GM18951 (cell line): Measurements from ENCODE around the gene KCTD5.

ENCODE experiments used
- POLR2A ChIP-seq: IDR thresholded peaks from 4 replicates; pipeline ENCODE4 v1.6.1; 2011; ENCODE audit warnings: mild to moderate bottlenecking; ENCODE audit not compliant: insufficient read length, insufficient read depth; ENCODE audit errors: extremely low read depth
- in situ Hi-C: fragments of 300-500 bp; cut with MboI; formaldehyde crosslinking; loops from one replicate; pipeline ENCODE4 v1.12.0; 2022; ENCODE audit warnings: low sequenced_read_pairs, mixed read lengths, inconsistent platforms; ENCODE audit not compliant: unreplicated experiment

Gene KCTD5

DNA sequence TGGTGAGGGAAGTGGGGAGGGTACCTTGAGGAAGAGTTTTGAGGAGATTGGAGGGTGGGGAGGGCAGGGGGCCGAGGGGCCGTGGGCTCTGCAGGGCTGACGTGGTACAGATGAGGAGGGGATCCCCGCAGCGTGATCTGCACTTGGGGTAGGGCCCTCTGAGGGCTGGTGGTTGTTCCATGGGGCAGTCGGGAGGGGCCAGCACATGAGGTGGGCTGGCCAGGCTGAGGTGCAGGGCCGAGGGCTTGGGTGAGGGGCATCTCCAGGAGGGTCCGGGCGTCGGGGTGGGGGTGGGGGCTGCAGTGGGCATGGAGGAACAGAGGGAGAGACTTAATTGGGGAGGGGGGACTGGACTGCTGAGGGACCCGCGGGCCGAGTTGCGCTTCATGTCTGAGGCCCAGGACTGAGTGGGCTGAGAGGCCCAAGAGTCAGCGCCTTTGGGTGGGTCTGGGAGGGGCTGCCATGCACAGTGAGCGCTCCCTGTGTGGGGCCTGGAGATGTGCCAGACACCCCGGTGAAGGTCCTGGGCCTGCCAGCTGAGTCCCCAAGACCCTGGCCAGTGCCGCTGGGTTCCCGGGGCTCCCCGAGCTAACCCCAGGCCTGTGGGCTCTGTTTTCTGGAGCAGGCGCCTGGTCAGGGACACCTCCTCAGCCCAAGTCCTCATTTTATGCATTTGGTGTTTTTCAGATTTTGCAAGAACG is 24.4 kb downstream of the KCTD5 start:
- TF ChIP-seq POLR2A = no peak
- in situ Hi-C loops = no loop called here

GRCh38 chr16:2707368-2708289 is 25.3 kb downstream of the KCTD5 start:
- no peak for TF ChIP-seq POLR2A
- in situ Hi-C loops = no loop called here

- TF ChIP-seq POLR2A = no peak
- in situ Hi-C loops = no loop called here
Observed at GRCh38 chr16:2708290-2708639, 25.9 kb downstream of the KCTD5 start.

DNA sequence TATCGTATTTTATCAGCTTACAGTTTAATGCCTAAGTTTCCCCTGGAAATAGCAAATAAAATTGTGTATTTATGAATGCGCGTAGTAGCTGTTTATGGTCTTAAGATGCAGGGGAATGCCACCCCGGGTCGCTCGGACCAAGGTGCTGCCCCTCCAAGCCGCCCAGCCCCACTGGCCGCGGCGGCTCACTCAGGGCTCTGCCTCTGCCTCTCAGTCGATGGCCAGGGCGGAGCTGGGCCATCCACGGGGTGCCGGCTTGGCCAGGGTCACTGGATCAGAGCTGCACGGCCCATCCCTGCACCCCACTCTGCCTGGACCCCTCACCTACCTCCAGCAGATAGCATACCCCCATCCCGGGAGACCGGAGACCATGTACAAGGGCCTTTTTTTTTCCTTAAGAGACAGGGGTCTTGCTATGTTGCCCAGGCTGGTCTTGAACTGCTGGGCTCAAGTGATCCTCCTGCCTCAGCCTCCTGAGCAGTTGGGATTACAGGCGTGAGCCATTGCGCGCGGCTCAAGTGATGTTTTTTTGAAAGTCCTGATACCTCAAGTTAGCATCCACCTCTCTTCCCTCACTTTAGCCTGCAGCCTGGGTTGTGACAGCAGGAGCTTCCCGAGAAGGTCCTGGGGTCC is 26.7 kb downstream of the KCTD5 start:
- no peak for TF ChIP-seq POLR2A
- in situ Hi-C loops = no loop called here

- TF ChIP-seq POLR2A = no peak
- in situ Hi-C loops = no loop called here
Observed at GRCh38 chr16:2709588-2709984, 27.3 kb downstream of the KCTD5 start.

- no peak for TF ChIP-seq POLR2A
- in situ Hi-C loops = no loop called here
Observed at GRCh38 chr16:2710021-2710710, 27.8 kb downstream of the KCTD5 start.

- in situ Hi-C loops = no loop called here
- no peak for TF ChIP-seq POLR2A
Observed at GRCh38 chr16:2710711-2711231, 28.4 kb downstream of the KCTD5 start.

DNA sequence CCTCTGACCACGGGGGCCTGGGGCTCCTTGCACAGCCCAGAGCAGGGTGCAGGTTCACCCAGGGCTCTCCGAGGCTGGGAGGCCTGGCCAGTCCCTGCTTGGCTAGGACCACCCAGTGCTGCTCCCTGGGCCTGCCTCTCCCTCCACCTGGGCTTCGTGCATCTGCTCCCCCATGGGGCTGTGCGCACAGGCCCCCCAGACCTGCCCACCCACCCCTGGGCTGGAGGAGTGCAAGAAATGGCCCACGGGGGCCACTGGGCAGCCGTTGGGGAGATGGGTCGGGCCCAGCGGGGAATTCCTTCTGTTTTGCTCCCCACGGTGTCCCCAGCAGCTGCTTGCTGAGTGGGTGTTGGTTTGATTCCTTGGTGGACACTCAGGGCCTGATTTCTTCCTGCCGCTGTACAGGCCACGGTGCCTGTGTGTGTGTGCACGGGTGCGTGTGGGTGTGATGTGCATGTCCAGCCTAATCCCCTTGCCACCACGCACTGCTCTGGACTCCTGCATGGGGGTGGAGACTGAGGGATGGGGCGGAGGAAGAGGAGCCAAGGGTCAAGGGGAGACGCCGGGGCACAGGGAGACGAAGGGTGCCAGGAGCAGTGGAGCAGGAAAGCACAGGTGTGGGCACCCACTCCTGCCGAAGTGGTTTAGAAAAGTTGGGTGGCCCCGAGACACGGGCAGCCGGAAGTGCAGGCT is 29.2 kb downstream of the KCTD5 start:
- in situ Hi-C loops = no loop called here
- no peak for TF ChIP-seq POLR2A

DNA sequence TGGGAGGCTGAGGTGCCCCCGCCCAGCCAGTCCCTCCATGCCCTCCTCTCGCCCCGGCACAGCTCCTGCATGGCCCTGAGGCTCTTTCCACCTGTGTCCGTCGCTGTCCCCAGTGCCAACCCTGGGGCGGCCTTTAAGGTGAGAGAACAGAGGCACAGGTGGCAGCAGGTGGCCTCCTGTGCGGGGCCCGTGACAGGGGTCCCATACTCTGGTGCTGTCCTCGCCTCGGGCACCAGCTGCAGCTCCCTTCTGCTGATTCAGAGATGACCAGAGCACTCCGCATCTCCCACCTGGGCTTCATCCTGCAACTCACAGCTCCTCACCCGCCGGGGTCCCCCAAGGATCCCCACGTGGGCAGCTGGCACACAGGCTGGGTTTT is 29.7 kb downstream of the KCTD5 start:
- no peak for TF ChIP-seq POLR2A
- in situ Hi-C loops = no loop called here

DNA sequence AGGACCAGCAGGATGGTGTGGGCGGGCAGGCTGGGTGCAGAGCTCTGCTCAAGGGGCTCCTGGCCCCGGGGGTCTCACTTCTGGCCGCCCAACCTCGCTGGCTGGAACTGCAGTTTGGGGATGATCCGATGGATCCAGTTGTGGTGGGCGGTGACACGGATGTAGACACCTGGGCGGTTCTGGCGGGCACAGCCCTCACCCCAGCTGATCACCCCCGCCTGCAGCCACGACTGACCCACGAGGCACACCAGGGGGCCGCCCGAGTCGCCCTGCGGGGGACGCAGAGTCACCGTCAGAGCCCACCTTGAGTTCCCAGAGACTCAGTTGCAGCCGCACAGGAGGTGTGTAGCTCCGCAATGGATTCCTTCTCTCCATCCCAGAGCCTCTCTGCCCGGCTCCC is 30.2 kb downstream of the KCTD5 start:
- TF ChIP-seq POLR2A = no peak
- in situ Hi-C loops = no loop called here

DNA sequence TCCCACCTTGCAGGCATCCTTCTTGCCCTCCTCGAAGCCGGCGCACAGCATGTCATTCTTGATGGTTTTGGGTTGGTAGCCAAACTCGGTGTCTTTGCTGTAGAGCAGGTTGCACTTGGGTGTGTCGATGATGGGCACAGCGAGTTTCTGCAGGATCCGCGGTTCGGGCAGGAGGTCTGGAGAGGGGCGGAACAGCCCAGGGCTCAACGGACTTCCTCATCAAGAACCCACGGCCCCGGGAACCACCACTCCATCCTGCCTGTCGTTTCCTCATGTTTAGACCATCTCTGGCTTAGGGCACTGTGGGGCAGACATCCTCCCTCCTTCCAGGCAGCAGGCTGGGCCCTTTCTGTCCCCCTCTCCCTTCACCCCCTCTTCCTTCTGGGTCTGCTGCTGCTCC is 31.2 kb downstream of the KCTD5 start:
- no peak for TF ChIP-seq POLR2A
- in situ Hi-C loops = no loop called here

DNA sequence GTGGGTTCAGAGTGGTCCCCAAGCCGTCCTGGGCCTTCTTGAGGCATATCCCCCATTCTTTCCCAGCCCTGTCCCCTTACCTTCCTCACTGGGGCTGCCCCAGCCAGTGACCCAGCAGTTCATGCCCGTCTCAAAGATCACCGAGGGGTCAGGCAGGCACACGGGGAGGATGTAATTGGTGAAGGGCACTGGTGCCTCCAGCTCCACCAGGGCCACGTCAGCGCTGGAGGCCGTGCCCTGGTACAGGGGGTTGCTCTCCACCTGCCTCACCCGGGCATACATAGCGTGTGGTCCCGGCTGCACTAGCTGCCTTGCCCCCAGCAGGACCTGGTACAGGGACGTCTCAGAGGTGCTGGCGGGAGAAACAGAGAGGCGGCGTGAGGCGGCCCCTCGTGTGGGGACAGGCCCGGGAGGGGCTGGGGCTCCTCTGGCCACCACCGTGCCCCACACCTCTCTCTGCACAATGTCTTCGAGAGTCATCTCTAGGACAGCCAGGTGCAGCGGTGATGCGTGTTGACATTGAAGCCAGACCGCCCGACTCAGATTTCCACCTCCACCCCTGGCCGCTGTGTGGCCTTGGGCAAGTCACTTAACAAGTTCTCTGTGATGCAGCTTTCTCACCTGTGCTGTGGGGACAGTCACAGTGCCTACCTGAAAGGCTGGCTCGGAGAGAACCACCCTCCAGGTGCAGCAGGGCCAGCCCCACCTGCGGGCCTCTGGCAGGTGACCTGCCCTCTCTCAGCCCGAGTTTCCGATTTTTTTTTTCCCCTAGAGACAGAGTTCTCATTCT is 31.9 kb downstream of the KCTD5 start:
- in situ Hi-C loops = no loop called here
- TF ChIP-seq POLR2A = no peak
